ENCODE data around the gene RNH1.

RNH1 gene

GRCh38 chr11:473962-474785, 32.9 kb downstream of the RNH1 start:
- Histone ChIP-seq H2AFZ (ENCODE audit: low read depth, low read length, severe bottlenecking) (no peak overlapping the region), H3K9me2 (replicated peaks; ENCODE audit: insufficient read depth, low read length) (no peaks in the 10 kb centered on the region), H3K4me3 (ENCODE audit: insufficient read depth, low read length, poor library complexity, severe bottlenecking) (no peak overlapping the region), H3K4me2 (ENCODE audit: low read depth, low read length, poor library complexity, severe bottlenecking) (no peak overlapping the region), H3K9ac (ENCODE audit: low read length) (no peak overlapping the region), H3K79me2 (ENCODE audit: insufficient read depth, low read length) (no peaks in the 10 kb centered on the region), H3K27ac (ENCODE audit: low read depth, low read length) (no peak overlapping the region), H3K27me3 (ENCODE audit: low read length) (no peaks in the 10 kb centered on the region), H4K20me1 (ENCODE audit: low read depth, low read length) (no peaks in the 10 kb centered on the region), H3K9me3 (ENCODE audit: insufficient read depth, low read length) (no peaks in the 10 kb centered on the region), H3K36me3 (ENCODE audit: low read length) (no peaks in the 10 kb centered on the region), H3F3A (ENCODE audit: insufficient read depth) (no peaks in the 10 kb centered on the region)
- TF ChIP-seq EZH2phosphoT487 (conservative IDR thresholded peaks at IDR 0.05; ENCODE audit: low read length) = no peak
- TF ChIP-seq, protein P1, sequence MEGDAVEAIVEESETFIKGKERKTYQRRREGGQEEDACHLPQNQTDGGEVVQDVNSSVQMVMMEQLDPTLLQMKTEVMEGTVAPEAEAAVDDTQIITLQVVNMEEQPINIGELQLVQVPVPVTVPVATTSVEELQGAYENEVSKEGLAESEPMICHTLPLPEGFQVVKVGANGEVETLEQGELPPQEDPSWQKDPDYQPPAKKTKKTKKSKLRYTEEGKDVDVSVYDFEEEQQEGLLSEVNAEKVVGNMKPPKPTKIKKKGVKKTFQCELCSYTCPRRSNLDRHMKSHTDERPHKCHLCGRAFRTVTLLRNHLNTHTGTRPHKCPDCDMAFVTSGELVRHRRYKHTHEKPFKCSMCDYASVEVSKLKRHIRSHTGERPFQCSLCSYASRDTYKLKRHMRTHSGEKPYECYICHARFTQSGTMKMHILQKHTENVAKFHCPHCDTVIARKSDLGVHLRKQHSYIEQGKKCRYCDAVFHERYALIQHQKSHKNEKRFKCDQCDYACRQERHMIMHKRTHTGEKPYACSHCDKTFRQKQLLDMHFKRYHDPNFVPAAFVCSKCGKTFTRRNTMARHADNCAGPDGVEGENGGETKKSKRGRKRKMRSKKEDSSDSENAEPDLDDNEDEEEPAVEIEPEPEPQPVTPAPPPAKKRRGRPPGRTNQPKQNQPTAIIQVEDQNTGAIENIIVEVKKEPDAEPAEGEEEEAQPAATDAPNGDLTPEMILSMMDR (IDR thresholded peaks at IDR 0.05; ENCODE audit: insufficient read depth, low read length, poor library complexity, severe bottlenecking) = no peak

DNA sequence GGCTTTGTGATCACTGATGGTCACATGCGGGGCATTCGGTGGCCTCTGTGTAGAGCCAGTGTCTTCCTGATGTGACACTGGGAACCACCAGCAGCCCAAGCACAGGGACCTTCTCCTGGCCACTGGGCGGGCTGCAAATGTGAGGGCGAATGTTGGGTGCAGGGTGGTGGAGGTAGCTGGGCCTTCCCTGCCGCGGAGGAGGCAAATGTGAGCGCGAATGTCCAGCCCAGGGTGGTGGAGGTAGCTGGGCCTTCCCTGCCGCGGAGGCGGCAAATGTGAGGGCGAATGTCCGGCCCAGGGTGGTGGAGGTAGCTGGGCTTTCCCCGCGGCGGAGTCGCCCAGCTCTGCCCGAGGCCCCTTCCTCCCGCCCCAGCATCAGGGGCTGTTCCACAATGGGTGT, 33.6 kb downstream of the RNH1 start:
- Histone ChIP-seq H3K27me3 (ENCODE audit: low read length) (no peaks in the 10 kb centered on the region), H3K9me2 (replicated peaks; ENCODE audit: insufficient read depth, low read length) (no peaks in the 10 kb centered on the region), H3K27ac (ENCODE audit: low read depth, low read length) (no peak overlapping the region), H3K9ac (ENCODE audit: low read length) (no peak overlapping the region), H3K36me3 (ENCODE audit: low read length) (no peaks in the 10 kb centered on the region), H3F3A (ENCODE audit: insufficient read depth) (no peaks in the 10 kb centered on the region), H2AFZ (ENCODE audit: low read depth, low read length, severe bottlenecking) (no peak overlapping the region), H3K9me3 (ENCODE audit: insufficient read depth, low read length) (no peaks in the 10 kb centered on the region), H3K4me3 (ENCODE audit: insufficient read depth, low read length, poor library complexity, severe bottlenecking) (no peak overlapping the region), H3K79me2 (ENCODE audit: insufficient read depth, low read length) (no peaks in the 10 kb centered on the region), H4K20me1 (ENCODE audit: low read depth, low read length) (no peaks in the 10 kb centered on the region), H3K4me2 (ENCODE audit: low read depth, low read length, poor library complexity, severe bottlenecking) (no peak overlapping the region)
- no peak for TF ChIP-seq EZH2phosphoT487 (conservative IDR thresholded peaks at IDR 0.05; ENCODE audit: low read length)
- TF ChIP-seq, protein P1 (IDR thresholded peaks at IDR 0.05; ENCODE audit: insufficient read depth, low read length, poor library complexity, severe bottlenecking) = no peak

DNA sequence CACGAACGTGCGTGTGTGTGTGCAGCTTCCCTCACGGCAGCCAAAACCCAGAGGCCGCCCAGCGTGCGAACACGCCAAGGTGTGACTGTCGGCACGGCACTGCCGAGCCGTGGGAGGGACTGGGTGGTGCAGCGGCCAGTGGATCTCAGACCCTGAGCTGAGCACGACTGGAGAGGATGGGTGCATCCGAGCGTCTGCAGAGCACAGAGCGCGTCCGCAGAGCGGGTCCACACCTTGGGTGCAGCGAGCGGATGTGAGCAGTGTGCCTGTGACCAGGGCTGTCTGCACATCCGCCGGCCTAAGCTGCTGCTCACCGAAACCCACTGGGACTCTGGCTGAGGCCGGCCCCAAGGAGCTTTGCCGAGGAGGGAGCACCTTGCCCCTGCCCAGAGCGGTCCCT, 34.2 kb downstream of the RNH1 start:
- Histone ChIP-seq H3K27me3 (ENCODE audit: low read length) (no peaks in the 10 kb centered on the region), H3K4me3 (ENCODE audit: insufficient read depth, low read length, poor library complexity, severe bottlenecking) (no peak overlapping the region), H3K9me2 (replicated peaks; ENCODE audit: insufficient read depth, low read length) (no peaks in the 10 kb centered on the region), H3K9ac (ENCODE audit: low read length) (no peak overlapping the region), H3K79me2 (ENCODE audit: insufficient read depth, low read length) (no peaks in the 10 kb centered on the region), H4K20me1 (ENCODE audit: low read depth, low read length) (no peaks in the 10 kb centered on the region), H3K27ac (ENCODE audit: low read depth, low read length) (no peak overlapping the region), H3F3A (ENCODE audit: insufficient read depth) (no peaks in the 10 kb centered on the region), H3K4me2 (ENCODE audit: low read depth, low read length, poor library complexity, severe bottlenecking) (no peak overlapping the region), H3K36me3 (ENCODE audit: low read length) (no peaks in the 10 kb centered on the region), H2AFZ (ENCODE audit: low read depth, low read length, severe bottlenecking) (no peak overlapping the region), H3K9me3 (ENCODE audit: insufficient read depth, low read length) (no peaks in the 10 kb centered on the region)
- TF ChIP-seq, protein P1 (IDR thresholded peaks at IDR 0.05; ENCODE audit: insufficient read depth, low read length, poor library complexity, severe bottlenecking) = no peak
- no peak for TF ChIP-seq EZH2phosphoT487 (conservative IDR thresholded peaks at IDR 0.05; ENCODE audit: low read length)
